Activated naive CD8-positive, alpha-beta T cell treated with anti-CD3 and anti-CD28 coated beads, Interleukin-2, amount 50 U/mL, for 16 hours (primary cell): ENCODE measurements around the gene TRIM41.
"Not testable (repeated sequence)": the region's sequence is repeated elsewhere in the genome, so short reads cannot be mapped to it uniquely, and the experiment has no call there.

Experiments
- DNase-seq: peaks from one replicate; pipeline ENCODE4 v3.0.0-alpha.2; 2020; ENCODE audit warnings: low read depth, low spot score

The TRIM41 gene

DNA sequence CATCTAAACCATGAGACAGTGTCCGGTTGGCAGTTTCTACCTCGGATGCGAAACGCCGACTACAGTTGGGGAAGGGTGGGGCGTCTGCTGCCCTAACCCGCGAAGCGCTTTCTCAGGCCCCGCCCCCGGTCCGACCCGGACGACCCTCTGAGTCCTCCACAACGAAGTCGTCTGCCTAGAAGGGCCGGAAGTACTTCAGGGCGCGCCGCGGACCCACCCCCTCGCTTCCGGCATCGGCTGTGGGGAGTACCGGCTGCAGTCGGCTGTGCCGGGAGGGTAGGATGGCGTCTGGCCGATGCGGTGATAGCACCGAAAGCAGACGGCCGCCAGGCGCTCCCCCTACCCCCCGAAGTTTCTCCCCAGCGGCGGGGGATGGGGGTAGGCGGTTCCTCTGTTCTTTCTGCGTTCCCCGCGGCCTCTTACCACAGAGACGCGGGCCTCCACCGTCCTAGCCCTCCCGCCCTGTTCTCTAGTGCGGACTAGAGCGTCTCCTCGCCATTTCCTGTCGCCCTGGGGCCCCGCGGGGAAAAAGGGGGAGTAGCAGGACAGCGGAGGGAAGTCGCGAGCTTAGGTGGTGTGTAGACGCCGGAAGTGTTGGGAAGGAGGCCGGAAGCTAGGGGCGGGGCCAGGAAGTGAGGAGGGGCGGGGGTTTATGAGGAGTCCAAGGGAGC, at the start of gene TRIM41:
Gene TRIM41, plus strand, starts transcription at position 224 of the 671 bp plus-strand sequence. CDS start 719 bp downstream, outside the sequence.
- peak; percentile 96 for DNase-seq

DNA sequence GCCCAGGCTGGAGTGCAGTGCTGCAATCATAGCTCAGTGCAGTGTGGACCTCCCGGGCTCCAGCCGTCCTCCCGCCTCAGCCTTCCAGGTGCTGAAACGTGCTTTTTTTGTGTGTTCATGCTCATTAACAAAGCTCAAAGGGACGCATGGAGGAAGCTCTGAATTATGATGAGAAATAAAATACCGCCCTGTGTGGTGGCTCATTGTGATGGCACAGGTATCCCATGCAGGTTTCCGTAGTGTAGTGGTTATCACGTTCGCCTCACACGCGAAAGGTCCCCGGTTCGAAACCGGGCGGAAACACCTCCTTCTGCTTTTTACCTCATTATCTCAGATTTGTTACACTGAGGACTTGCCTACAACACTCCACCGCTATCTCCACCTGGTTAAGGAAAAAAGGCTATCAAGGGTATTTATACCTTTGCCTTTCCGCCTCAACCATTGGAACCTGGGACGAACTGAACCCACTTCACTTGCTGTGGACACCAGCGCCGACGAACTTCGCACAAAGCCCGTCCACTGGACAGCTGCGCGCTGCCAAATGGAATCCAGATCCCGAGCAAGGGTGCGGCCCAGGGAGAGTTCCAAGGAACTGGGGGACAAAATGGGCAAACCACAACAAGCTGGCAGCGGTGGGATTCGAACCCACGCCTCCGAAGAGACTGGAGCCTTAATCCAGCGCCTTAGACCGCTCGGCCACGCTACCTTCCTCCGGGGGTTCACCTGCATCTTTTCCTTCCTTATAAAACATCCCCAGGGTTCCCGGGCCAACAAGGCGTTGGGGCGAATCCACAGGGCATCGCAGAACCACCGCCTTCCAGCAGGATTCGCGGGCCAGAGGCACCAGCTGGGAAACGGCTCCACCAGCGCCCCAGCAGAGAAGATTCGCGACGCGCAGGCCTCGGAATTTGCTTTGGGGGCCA, 49.4 kb upstream of the TRIM41 start:
- no peak for DNase-seq

DNA sequence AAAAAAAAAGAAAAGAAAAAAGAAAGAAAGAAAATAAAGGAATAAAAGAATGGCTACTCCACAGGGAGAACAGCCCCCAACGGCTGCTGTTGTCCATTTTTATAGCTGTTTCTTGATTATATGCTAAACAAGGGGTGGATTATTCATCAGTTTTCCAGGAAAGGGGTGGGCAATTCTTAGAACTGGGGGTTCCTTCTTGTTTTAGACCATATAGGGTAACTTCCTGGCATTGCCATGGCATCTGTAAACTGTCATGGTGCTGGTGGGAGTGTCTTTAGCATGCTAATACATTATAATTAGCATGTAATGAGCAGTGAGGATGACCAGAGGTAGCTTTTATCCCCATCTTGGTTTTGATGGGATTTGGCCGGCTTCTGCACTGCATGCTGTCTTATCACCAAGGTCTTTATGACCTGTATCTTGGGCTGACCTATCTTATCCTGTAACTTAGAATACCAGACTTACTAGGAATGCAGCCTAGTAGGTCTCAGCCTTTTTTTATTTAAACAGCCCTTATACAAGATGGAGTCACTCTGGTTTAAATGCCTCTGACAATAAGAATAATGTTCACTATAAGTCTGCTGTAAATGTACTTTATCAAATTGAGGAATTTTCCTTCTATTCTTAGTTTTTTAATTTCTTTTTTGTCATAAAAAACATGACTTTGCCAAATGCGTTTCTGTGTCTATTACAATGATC, 46.7 kb upstream of the TRIM41 start:
- DNase-seq: no peak

DNA sequence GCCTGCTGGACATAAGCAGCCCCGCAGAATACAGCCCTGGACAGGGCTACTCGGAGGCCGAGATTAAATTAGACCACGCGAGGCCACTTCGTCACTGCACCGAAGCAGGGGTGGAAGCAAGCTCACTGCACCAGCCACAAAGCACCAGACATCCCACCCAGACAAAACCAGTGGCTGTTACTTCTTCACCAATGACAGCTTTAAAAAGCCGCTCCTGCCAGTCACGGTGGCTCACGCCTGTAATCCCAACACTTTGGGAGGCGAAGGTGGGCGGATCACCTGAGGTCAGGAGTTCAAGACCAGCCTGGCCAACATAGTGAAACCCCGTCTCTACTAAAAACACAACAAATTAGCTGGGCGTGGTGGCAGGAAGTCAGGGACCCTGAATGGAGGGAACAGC, 45.5 kb upstream of the TRIM41 start:
- DNase-seq: not testable (repeated sequence)

DNA sequence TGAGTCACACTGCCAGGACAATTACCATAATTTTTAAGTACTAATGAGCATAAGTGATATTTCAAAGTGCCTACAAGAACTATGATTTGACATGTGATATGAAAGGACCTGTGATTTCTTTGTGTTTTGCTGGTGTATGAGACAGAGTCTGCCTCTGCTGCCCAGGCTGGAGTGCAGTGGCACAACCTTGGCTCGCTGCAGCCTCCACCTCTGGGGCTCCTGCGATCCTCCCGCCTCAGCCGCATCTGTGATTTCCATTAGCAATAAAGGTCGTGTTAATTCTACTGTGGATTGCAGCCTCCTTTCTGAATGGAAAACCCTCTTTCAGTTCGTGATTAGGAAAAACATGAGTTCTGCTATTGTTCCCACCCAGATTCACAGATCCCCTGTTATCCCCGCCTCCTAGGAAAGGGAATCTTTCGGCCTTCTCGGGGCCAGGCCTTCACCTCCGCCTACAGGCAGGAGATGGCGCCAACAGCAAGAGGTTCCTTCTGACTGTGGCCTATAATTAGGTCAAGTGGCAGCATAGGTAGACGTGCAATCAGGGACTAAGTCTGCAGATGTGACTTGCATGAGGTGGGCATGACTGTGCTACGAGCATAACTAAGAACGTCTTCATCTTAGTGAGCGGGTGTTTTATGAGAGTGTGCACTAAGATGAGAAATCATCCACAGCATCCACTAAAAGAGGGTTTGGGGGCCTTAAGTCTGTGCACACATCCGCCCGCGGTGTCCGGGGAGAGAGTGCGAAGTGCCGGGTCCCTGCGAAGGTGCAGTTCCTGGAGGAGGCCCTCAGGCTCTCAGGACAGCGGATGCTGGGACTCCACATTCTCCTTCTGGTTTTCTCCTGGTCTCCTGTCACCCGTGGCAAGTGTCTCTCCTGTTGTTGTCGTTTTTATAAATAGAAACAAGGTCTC, 41.2 kb upstream of the TRIM41 start:
- DNase-seq: no peak

DNA sequence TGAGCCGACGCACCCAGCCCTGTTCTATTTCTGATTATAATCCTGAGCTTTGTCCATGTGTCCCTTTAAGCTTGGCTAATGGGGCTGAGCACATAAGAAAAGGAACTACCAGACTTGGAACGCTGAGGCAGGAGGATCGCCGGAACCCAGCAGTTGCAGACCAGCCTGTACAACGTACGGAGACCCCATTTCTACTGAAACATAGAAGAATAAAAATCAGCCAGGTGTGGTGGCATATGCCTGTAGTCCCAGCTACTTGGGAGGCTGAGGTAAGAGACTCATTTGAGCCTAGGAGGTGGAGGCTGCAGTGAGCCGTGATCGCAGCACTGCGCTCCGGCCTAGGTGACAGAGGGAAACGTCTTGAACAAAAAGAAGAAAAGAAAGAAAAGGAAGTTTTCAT, 40.4 kb upstream of the TRIM41 start:
- DNase-seq: no peak

DNA sequence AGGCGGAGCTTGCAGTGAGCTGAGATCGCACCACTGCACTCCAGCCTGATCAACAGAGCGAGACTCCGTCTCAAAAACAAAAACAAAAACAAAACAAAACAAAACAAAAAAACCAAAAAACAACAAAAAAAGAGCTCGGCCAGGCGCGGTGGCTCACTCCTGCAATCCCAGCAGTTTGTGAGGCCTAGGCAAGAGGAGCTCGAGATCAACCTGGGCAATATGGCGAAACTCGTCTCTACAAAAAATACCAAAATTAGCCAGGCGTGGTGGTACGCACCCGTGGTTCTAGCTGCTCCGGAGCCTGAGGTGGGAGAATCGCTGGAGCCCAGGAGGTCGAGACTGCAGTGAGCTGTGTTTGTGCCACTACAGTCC, 38.2 kb upstream of the TRIM41 start:
- no peak for DNase-seq

DNA sequence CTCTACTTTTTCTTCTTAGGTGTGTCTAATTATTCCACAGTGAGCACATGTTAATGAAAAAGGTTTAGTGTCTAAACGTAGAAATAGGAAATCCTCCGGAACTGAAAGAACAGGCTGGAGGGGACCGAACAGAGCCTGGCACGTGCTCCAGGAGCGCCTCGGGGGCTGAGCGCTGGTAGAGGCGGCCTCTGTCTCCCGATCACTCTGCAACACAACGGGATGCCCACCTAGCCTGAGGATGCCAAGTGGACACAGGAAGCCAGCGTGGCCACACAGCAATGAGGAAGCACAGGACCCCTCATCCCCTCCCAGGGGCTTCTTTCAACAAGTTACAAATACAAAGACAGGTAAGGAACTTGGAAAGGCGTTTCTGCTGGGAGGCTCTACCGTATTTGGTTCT, 37.5 kb upstream of the TRIM41 start:
- DNase-seq: no peak

DNA sequence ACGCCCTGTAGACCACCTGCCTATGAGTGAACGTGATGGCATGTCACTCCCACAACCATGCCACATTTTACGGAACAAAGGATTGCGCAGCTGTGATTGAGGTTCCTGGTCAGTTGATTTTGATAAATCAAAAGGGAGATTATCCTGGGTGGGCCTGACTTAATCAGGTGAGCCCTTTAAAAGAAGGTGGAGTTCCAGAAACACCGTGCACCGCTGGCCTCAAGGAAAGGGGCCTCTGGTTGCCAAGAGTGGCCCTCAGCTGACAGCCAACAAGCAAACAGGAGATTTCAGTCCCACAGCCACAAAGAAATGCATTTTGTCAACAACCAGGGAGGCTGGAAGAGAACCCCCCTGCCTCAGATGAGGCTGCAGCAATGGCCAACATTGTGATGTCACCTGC, 37.1 kb upstream of the TRIM41 start:
- no peak for DNase-seq

DNA sequence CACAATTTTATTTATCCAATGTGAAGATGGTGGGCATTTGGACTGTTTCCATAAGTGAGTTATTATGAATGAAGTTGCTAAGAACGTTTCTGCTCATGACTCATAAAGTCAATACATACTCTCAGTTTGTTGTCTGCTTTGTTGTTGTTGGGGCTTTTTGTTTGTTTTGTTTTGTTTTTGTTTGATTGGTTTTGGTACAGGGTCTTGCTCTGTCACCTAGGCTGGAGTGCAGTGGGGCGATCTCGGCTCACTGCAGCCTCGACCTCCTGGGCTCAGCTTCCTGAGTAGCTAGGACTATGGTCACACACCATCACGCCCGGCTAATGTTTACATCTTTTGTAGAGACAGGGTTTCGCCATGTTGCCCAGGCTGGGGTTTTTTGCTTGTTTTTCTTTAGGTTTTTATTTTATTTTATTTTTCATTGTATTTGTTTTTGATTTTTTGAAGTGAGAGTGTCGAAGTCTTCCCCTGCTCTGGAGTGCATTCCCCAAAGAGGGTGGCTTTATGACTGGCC, 36.0 kb upstream of the TRIM41 start:
- no peak for DNase-seq

DNA sequence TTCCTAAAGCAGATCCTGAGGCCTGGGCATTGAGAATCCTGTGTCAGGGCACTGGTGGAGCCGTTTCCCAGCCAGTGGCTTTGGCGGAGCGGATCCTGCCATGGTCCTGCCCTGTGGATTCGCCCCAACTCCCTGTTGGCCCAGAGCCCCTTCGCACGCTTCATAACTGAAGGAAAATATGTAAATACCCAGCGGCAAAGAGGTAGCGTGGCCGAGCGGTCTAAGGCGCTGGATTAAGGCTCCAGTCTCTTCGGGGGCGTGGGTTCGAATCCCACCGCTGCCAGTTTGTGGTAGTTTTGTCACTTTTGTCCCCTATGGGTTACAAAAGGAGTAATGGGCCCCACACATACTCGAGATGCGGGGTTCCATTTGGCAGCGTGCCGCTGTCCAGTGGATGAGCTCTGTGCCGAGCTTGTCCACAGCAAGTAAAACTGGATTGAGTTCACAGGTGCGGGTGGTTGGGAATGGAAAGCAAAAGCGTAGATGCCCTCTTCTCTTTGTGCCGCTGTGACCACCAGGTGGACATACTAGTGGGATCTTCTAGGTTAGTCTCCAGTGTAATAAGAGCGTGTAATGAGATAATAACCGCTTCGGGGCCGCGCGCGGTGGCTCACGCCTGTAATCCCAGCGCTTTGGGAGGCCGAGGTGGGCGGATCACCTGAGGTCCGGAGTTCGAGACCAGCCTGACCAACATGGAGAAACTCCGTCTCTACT, 35.4 kb upstream of the TRIM41 start:
- DNase-seq: no peak

DNA sequence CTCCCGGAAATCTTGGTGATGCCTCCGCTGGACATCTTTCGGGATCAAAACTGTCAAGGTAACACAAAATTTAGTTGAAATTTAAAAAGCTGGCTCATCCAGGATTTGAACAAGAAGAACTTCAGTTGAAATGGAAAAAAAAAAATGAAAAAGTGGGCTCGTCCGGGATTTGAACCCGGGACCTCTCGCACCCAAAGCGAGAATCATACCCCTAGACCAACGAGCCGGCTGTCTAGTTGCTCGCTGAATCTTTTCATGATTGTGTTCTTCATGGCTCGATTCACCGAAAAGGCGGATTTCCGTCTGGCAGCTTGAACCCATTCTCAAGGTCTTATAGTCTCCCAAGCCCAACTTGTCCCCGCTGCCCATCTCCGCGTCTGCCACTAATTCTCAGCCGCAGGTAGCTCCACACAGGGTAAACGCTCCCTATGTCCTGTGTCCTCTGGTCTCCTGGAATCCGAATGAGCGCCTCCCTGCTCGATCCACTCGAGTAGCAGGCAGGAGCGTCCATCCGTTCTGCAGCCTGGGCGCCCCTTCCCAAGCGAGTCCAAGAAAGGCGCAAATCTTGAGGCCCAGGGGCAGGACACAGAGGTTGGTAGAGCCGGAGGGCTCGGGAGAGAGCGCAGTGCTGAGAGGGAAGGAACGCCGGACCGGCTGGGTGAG, 34.2 kb upstream of the TRIM41 start:
- DNase-seq: no peak

DNA sequence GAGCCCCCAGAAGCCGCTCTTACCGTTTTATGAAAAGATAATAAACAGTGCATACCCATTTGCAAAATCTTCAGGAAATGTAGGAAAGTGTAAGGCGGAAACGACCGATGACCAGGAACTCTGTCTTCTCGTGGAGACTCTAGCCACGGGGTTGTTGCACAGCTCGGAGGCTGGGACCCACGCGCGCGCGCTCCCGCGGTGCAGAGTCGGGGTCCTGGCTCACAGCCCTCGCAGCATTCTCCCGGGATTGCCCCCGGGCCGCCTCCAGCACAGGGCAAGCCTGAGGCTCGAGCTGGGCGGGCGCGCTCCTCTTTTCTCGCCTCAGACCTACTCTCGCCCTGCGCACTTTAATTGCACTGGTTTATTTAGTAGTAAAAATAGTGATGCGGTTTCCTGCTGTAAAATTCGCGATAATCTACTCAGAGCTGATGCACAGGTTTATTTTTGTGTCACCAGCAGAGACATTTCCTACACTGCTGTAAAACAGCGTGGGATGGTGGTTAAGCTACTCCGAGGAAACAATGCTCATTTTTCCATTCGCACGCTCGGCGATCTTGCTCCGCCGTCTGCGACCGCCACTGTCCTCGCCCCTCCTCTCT, 33.6 kb upstream of the TRIM41 start:
- DNase-seq: no peak

DNA sequence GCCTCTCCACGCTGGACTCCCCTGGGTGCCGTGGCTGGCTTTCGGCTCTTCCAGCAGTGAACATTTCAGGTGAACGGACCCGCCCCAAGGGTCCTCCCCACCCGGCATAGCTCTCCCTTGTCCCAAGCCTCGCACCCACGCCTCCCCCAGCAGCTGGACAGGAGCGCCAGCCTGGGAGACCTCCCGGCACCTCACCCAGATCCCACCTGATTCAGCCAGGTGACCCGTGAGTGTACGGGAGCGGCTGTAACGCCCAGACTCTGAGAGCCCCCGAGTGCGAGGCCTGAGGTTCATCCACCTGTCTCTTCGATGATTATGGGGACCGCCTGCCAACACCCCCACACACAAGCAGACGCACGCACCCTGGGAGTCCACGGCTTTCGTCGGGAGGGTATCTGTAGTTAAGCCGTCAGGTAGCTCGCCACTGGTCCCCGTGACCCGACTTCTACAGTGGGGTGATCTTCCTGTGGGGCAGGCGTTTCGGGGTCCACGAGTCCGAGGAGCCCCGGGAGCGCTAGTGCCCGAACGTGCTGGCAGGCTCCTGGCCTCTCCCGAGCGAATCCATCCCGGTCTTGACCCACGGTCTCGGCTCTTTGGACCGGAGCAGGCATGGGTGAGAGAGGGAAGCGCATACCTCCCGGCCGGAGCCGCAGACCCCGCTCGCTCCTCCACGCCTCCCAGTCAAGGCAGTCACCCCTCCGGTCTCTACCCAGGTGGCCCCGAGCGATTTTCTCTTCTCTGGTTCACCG, 32.9 kb upstream of the TRIM41 start:
- no peak for DNase-seq

DNA sequence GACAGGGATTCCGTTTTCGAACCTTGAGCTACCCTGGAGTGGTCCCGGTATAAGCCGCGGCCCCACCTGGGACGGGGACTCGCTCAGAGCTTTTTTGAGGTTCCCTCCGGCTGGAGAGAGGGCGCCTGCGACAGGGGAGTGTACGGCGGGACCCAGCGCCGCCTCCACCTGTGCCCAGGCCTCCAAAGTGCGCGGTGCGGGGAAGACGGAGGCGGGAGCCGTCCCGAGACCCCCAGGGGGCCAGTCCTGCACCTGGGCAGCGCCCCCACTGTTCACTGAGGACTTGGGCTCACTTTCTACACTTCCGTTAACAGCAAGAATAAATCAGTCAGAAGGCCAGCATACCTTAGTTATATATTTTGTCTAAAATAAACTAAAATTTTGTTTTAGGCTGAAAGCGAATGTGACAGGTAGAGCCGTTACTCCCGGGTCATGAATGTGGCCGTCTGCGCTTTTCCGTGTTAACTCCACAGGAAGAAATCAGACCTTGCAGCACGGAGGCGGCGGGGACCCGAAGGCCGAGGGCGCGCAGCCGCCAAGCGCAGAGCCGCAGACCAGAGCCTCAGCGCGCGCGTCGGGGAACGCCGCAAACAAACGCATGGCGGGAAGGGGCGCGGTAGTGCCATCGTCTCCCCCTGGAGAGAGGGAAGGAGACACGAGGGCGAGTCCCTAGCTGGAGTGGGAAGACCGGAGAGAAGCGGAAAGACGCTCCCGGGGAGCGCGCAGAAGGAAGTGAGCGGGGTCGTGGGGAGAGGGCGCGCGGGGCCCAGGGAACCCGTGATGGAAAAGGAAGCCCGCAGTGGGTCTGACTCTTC, 32.2 kb upstream of the TRIM41 start:
- DNase-seq: no peak

DNA sequence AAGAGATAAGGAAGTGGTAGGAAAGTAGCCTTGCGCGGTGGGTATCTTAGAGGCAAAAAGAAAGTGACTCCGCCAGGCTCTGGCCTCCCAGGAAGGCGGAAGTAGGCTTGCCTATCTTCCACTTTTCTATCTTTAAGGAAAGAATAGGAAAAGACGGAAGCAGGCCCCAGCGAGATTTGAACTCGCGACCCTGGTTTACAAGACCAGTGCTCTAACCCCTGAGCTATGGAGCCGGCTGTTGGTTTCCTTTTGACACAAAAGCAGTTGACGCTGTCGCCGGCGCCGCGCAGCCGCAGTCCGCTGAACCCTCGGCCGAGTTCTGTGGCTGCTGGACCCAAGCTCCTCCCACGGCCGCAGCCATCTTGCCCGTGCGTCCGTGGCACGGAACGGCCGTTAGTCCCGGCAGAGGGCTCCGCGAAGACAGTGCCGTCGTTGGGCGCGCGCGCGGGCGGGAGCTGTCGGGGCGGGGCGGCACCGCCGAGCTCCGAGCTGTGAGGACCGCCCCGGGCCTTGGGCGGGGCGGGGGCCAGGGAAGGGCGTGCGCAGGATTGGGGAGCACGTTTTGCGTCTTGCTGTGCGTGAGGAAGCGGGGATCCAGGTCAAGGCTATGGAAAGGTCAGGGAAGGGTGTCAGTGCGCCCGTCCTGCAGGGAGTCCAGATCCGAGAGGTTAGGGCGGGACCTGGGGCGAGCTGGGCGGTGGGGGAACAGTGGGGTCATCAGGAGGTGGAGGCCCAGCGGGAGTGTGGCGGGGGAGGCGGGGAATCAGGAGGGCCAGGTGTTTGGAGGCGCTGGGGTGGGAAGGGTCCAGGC, 31.4 kb upstream of the TRIM41 start:
- DNase-seq: peak; percentile 84
